GM18511 (cell line): Measurements from ENCODE around the gene TTYH2.
"Not testable (repeated sequence)": the region's sequence is repeated elsewhere in the genome, so short reads cannot be mapped to it uniquely, and the experiment has no call there.

Experiments used
- ATAC-seq: cut with Tn5 transposase; IDR thresholded peaks from one replicate; pipeline ENCODE4 v1.9.1; 2021; ENCODE audit warnings: mild to moderate bottlenecking, moderate library complexity; ENCODE audit not compliant: unreplicated experiment

TTYH2 gene

GRCh38 chr17:74281799-74282198, 68.4 kb downstream of the TTYH2 start:
- ATAC-seq: no peak

- not testable (repeated sequence) for ATAC-seq
Measured at GRCh38 chr17:74282274-74282586, 68.9 kb downstream of the TTYH2 start.

GRCh38 chr17:74282587-74283370, 69.4 kb downstream of the TTYH2 start:
- ATAC-seq: no peak

GRCh38 chr17:74283371-74283673, 70.0 kb downstream of the TTYH2 start:
- ATAC-seq: no peak

GRCh38 chr17:74287031-74287602, 73.7 kb downstream of the TTYH2 start:
- ATAC-seq: no peak

GRCh38 chr17:74288785-74289184, 75.4 kb downstream of the TTYH2 start:
- peak; percentile 71 for ATAC-seq

- ATAC-seq: no peak
Measured at GRCh38 chr17:74289688-74290087, 76.3 kb downstream of the TTYH2 start.

- no peak for ATAC-seq
Measured at GRCh38 chr17:74290340-74290739, 77.0 kb downstream of the TTYH2 start.

GRCh38 chr17:74292495-74292894, 79.1 kb downstream of the TTYH2 start:
- ATAC-seq: no peak

GRCh38 chr17:74295625-74296547, 82.5 kb downstream of the TTYH2 start:
- no peak for ATAC-seq

- ATAC-seq: no peak
Measured at GRCh38 chr17:74296548-74296936, 83.2 kb downstream of the TTYH2 start.

- ATAC-seq: no peak
Measured at GRCh38 chr17:74297941-74298340, 84.6 kb downstream of the TTYH2 start.

GRCh38 chr17:74298778-74299177, 85.4 kb downstream of the TTYH2 start:
- no peak for ATAC-seq

GRCh38 chr17:74299226-74300009, 86.0 kb downstream of the TTYH2 start:
- ATAC-seq: no peak

GRCh38 chr17:74303305-74303704, 89.9 kb downstream of the TTYH2 start:
- no peak for ATAC-seq

- ATAC-seq: no peak
Measured at GRCh38 chr17:74304184-74304583, 90.8 kb downstream of the TTYH2 start.

- ATAC-seq: no peak
Measured at GRCh38 chr17:74305865-74306654, 92.7 kb downstream of the TTYH2 start.

GRCh38 chr17:74307984-74308773, 94.8 kb downstream of the TTYH2 start:
- ATAC-seq: no peak

- no peak for ATAC-seq
Measured at GRCh38 chr17:74309902-74310301, 96.5 kb downstream of the TTYH2 start.
